Measurements from ENCODE around the gene CNTNAP2.
"Not testable (repeated sequence)": the region's sequence is repeated elsewhere in the genome, so short reads cannot be mapped to it uniquely, and the experiment has no call there.

CNTNAP2 gene

DNA sequence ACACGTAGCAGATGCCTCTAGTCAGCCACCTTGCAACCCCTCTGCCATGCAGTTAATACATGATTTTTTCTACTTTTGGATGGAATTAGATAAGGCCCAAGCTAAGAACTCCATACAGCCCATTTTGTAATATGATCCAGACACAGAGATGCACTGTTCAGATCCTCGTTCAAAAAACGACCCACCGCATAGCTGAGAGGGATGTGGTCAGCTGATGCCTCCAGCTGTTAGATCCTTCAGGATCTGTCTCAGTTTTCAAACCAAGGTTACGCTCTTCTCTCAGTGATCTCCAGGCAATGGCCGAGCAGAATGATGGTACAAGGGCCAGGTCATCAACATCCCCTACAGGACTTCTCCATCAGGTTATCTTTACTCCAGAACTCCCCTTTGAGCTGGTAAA lies 1592.3 kb downstream of the CNTNAP2 start:
- no peak for DNase-seq

- no peak for DNase-seq
These were observed 1594.8 kb downstream of the CNTNAP2 start for GRCh38 chr7:147711447-147711846.

DNA sequence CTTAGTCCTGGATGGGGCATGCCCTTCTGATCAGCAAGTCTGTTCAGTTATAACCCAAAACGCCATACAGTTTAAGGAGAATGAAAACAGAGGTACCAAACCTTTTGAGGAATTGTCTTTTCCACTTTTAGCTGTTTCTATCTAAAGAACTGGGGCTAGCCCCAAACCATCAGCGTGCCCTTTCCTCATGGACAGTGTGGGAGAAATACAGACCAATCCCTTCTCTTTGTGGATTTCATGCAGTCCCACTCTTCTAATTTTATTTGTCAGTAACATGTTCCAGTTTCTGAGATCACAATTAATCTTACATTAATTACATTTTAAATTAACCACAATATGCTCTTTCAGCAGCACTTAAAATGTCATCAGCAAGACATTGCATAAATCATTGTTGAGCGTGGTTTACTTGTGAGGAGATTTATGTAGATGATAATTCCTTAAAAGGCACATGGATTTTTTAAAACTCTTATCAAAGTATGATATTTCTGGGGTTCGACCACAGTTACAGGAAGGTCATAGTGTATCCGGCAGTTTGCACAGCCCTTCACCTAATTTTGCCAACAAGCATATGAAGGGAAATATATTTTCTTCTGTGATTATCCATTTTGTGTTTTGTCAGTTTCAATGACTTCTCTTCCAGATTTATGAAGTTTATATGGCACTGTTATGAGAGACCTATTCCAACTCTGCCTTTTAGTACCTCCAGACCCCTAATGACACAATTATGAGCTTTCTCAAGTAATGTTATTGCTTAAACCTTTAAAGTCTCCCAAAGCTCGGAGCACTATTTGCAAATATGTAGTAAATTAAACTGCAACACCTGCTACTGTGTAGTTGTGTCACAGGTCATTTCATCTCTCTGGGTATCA lies 1605.6 kb downstream of the CNTNAP2 start:
- no peak for DNase-seq

- no peak for DNase-seq
These were observed 1606.9 kb downstream of the CNTNAP2 start for GRCh38 chr7:147723536-147723935.

DNA sequence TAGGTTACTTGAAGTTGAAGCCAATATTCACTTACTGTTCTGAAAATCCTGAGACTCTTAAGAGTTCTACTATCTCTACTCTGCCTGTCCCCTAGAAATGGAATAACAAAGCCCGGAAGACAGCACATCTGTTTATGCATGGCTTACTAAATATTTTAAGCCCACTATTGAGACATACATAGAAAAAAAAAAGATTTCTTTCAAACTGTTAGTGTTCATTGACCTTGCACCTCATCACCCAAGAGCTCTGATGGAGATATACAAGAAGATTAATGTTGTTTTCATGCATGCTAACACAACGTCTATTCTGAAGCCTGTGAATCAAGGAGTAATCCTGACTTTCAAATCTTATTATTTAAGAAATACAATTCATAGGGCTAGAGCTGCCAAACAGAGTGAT lies 1614.7 kb downstream of the CNTNAP2 start:
- no peak for DNase-seq

- not testable (repeated sequence) for DNase-seq
These were observed 1621.1 kb downstream of the CNTNAP2 start for GRCh38 chr7:147737559-147738214.

GRCh38 chr7:147742301-147742700 lies 1625.7 kb downstream of the CNTNAP2 start:
- DNase-seq, result no peak

- DNase-seq, result no peak
These were observed 1639.7 kb downstream of the CNTNAP2 start for GRCh38 chr7:147756300-147756699.

- DNase-seq, result no peak
These were observed 1642.8 kb downstream of the CNTNAP2 start for GRCh38 chr7:147759327-147759943.

GRCh38 chr7:147765301-147765700 lies 1648.7 kb downstream of the CNTNAP2 start:
- DNase-seq, result no peak

GRCh38 chr7:147771344-147771743 lies 1654.7 kb downstream of the CNTNAP2 start:
- DNase-seq, result no peak

- no peak for DNase-seq
These were observed 1657.9 kb downstream of the CNTNAP2 start for GRCh38 chr7:147774461-147774860.

DNA sequence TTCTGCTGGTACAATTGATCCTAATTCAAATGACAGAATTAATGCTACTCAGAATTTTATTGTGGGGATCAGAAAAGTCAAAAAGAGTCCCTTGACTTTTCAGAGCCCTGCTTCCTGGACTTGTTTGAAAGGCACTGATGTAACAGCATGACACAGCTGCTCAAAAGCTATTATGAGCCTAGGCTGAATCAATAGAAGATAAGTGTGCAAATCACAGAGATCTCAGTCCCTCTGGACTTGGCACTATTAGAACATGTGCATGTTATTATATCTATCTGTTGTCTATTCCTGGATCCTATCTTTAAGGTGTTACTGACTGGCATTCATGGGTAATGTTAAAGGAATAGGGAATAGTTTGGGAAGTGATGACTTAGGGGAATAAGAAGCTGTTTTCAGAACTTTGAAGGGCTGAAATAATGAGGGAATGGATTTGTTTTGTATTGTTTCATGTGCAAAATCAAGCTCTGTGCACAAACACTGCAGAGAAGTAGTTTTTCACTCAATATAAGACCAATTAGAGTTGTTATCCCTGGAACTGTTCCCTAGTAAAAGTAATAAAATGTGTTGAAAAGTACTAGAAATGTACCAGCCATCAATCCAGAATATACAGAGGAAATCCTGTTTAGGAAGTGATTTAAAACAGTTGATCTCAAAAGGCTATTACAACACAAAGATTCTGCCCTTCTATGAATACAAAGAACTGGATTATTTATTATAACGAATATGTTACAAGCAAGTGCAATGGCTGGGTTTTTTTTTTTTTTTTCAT lies 1659.1 kb downstream of the CNTNAP2 start:
- no peak for DNase-seq

DNA sequence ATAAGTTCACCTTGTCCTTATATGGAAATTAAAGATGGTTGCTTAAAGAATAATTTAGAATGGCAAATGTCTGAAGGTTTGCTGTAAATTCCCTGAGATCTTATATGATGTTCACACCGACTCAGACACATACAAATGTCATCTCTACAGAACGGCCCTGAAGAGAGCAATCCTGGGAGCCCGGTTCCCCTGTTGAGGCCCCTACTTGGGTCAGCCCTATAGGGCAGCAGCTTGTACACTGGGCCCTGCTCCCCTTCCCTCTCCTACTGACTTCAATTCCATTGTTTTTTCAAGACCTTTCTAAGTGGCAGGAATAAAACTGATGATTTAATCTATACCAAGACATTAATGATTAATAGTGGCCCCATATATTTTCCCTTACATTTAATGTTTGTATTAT lies 1660.7 kb downstream of the CNTNAP2 start:
- no peak for DNase-seq

- DNase-seq, result no peak
These were observed 1663.3 kb downstream of the CNTNAP2 start for GRCh38 chr7:147779949-147780348.

- no peak for DNase-seq
These were observed 1680.0 kb downstream of the CNTNAP2 start for GRCh38 chr7:147796581-147796980.

- DNase-seq, result no peak
These were observed 1681.4 kb downstream of the CNTNAP2 start for GRCh38 chr7:147798001-147798400.

DNA sequence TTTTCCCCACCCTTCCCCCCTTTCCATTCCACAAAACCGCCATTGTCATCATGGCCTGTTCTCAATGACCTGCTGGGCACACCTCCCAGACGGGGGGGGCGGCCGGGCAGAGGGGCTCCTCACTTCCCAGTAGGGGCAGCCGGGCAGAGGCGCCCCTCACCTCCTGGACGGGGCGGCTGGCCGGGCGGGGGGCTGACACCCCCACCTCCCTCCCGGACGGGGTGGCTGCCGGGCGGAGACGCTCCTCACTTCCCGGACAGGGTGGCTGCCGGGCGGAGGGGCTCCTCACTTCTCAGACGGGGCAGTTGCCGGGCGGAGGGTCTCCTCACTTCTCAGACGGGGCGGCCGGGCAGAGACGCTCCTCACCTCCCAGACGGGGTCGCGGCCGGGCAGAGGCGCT lies 1685.2 kb downstream of the CNTNAP2 start:
- not testable (repeated sequence) for DNase-seq

DNA sequence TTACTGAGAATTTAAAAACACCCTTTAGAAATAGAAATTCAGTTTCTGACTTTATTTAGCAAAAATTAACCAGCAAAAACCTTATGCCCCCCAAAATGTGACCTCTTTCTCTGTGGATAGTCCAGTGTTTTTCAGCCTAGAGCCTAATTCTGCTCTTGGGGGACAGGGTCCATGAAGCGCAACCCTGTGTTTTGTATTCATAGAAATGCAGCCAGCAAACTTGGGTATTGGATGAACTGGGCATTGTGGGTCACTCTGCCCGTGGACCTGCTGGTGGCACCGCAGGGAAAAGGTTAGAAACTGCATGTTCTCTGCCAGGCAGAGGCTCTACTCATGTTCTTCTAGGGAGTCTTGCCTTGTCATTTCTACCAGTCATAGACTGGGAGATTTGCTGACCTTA lies 1686.5 kb downstream of the CNTNAP2 start:
- no peak for DNase-seq

DNA sequence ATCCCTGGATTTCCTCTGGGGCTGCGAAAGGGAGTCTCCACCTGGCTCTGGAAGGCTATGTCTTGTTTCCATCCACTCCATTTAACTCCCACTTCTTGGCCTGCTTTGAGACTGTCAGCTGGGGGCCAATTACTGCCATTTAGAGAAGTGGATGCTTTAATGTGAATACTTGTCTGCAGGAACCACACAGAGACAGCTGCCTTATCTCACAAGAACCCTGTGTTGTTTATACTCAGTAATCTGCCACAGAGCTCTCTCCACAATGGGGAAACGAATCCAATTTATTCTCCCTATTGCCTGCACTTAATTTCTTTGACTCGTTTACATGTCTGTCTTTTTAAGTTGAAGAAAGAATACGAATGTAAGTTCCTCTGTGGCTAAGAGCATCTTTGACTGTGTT lies 1687.0 kb downstream of the CNTNAP2 start:
- DNase-seq, result peak; percentile 80

DNA sequence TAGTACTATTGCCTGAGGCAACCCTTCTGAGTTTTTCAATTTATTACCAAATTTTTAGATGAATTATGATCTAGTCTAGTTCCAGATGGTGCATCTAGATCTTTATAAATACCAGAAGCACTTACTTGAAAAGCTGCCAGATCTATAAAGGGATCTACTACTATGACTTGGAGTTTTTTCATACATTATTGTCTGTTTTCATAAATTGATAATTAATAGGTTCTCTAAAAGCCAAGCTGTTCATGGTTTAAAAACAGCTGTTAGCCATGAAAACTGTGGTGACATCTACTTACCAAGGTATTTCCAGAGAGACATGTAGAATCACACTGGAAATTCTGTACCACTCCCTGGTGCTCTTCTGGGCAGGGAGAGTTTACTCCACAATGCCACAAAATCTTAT lies 1687.4 kb downstream of the CNTNAP2 start:
- DNase-seq, result peak; percentile 93

DNA sequence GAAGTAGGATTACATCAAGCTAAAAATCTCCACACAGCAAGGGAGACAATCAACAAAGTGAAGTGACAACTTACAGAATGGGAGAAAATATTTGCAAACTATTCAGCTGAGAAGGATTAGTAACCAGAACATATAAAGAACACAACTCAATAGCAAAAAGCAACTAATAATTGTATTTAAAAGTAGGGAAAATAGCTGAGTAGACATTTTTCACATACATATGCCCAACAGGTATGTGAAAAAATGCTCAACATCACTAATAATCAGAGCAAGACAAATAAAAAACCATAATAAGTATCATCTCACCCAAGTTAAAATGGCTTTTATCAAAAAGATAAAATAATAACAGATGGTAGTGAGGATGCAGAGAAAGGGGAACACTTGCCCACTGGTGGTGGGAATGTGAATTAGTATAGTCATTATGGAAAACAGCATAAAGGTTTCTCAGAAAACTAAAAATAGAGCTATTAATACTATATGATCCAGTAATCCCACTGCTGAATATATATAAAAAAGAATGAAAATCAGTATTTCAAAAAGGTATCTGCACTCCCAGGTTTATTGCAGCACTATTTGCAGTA lies 1689.5 kb downstream of the CNTNAP2 start:
- DNase-seq, result no peak

DNA sequence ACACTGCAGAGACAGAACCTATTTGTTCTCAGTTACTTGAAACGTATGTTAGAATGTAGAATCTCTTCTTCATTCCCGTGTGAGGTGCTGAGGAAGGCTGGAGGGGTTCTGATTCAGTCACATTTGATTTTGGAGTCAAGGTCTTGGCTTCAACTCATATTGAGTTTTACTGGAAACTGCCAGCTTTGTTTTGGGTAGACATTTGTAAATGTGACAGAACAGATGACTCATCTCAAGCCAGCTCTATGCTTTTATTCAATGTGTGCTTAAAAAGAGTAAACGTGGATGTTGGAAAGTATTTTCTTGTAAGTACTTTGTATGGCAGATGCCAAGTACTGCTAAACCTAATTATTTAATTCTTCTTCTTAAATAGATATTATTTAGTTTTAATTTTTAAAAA lies 1693.2 kb downstream of the CNTNAP2 start:
- peak; percentile 4 for DNase-seq
